GM23338 (cell line): ENCODE results near the gene ZNF892. TPM values are rescaled to one million over a fixed set of nuclear protein-coding genes. Genes with fewer than 3 reads are reported as not detected.

Source experiments
- CTCF ChIP-seq, 2 experiments: fragments of 200-600 bp in 1 of 2; sonication (generic) in 1 of 2; conservative IDR thresholded peaks; 2 replicates each; pipeline versions ENCODE4 v1.5.1 to v1.6.1; 2016 to 2017; ENCODE audit warnings: antibody characterized with exemption in 2 of 2, low read depth in 2 of 2, mild to moderate bottlenecking in 2 of 2, moderate library complexity in 1 of 2
- REST ChIP-seq: IDR thresholded peaks from one replicate; pipeline ENCODE4 v1.6.1; 2018; ENCODE audit warnings: antibody characterized with exemption; ENCODE audit not compliant: unreplicated experiment
- ZNF114 ChIP-seq: fragments of 250-450 bp; sonication (Bioruptor Pico); IDR thresholded peaks from 2 replicates; pipeline ENCODE4 v1.5.0; 2020; ENCODE audit warnings: mild to moderate bottlenecking, moderate library complexity
- ZNF462 ChIP-seq: fragments of 250-450 bp; sonication (Bioruptor Pico); IDR thresholded peaks from 2 replicates; pipeline ENCODE4 v1.5.0; 2020; ENCODE audit warnings: mild to moderate bottlenecking, moderate library complexity
- polyA plus RNA-seq: library from polyadenylated mRNA; unstranded; fragments of >200 nt; fragmentation: Nextera tagmentation; extraction: Ambion mirVana; gene quantifications from 2 replicates; pipeline ENCODE4 v1.2.1, GENCODE V29; 2016
- total RNA-seq: library from RNA; depleted of rRNA; stranded (reverse); fragments of >200 nt; shearing (Covaris generic); gene quantifications from 2 replicates; pipeline ENCODE4 v1.2.3, GENCODE V29; 2014

The ZNF892 gene
- total and polyA plus RNA-seq, 2 experiments from 2014 or later = 2.2 to 17.9 TPM

GRCh38 chr2:95165371-95166064 is 41.8 kb upstream of the ZNF892 start, which contains the start of gene ZNF2 (continued):
- TF ChIP-seq ZNF462 (CRISPR knock-in tag) (no peak), ZNF114 (CRISPR knock-in tag) (no peak), REST (no peak), CTCF (conservative IDR thresholded peaks at IDR 0.05; ENCODE audit: low read depth in 2 of 2) (no peak)
